ENCODE measurements around the gene FLOT2.
"Not testable (repeated sequence)": the region's sequence is repeated elsewhere in the genome, so short reads cannot be mapped to it uniquely, and the experiment has no call there.

FLOT2 gene

GRCh38 chr17:28855336-28855679 lies 42.2 kb downstream of the FLOT2 start:
- DNase-seq (ENCODE audit: insufficient read length, low spot score) (no peak), FAIRE-seq (no peak)
- no peak for TF ChIP-seq POU2F2 (IDR thresholded peaks at IDR 0.05; ENCODE audit: low read depth, low read length)
- TF ChIP-seq TAF1 (IDR thresholded peaks at IDR 0.05; ENCODE audit: low read depth, low read length): no peak
- no peak for TF ChIP-seq SPI1 (IDR thresholded peaks at IDR 0.05; ENCODE audit: low read depth, low read length)
- no peak for TF ChIP-seq POLR2A (IDR thresholded peaks at IDR 0.05; ENCODE audit: low read depth, low read length)
- no peak for TF ChIP-seq POLR2AphosphoS5 (IDR thresholded peaks at IDR 0.05; ENCODE audit: low read depth, low read length)
- no peak for TF ChIP-seq PAX5 (IDR thresholded peaks at IDR 0.05; ENCODE audit: insufficient read depth, low read length, severe bottlenecking)

DNA sequence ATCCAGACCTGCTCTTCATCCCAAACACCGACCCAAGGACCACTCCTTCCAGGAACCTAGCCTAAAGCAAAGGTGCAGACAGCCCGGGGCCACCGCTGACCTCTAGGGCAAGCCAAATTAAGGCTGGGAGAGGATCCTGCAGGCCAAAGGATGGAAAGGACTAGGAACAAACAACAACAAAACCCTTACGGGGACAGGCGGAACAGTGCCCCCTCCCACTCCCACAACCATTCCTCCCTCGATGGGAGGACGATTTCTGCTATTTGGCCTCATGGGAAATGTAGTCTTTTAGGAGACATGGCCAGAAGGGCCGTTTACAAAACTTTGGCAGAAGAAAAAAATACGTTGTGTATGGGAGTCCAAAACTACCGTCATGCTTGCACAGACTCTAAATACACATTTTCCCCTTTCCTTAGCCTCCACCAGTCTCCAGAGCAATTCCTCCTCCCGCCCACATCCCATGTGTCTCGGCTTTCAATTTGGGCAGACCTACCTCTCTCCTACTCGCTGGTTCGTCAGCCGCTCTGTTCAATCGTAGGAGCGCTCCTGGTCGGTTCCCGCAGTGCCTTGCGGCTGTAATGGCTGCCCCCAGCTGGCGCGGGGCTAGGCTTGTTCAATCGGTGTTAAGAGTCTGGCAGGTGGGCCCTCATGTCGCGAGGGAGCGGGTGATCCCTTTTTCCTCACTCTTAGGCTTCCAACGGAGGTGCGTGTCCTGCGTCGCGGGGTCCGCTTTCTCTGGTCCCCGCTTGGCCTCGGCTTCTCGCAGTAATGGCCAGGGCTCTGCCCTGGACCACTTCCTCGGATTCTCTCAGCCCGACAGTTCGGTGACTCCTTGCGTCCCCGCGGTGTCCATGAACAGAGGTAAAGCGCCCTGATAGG lies 42.8 kb downstream of the FLOT2 start, which contains the start of gene ERAL1:
ERAL1 (plus strand) TSS at position 560 of the 879 bp plus-strand sequence; CDS start at position 579, 19 bp downstream.
- DNase-seq (ENCODE audit: insufficient read length, low spot score) (peak; percentile 81), FAIRE-seq (peak; percentile 94)
- no peak for TF ChIP-seq PAX5 (IDR thresholded peaks at IDR 0.05; ENCODE audit: insufficient read depth, low read length, severe bottlenecking)
- peak; percentile 61; the same call in 1 of the 2 replicates for TF ChIP-seq POU2F2 (IDR thresholded peaks at IDR 0.05; ENCODE audit: low read depth, low read length)
- peak; percentile 89 for TF ChIP-seq POLR2AphosphoS5 (IDR thresholded peaks at IDR 0.05; ENCODE audit: low read depth, low read length)
- peak; percentile 87 for TF ChIP-seq POLR2A (IDR thresholded peaks at IDR 0.05; ENCODE audit: low read depth, low read length)
- peak; percentile 94 for TF ChIP-seq TAF1 (IDR thresholded peaks at IDR 0.05; ENCODE audit: low read depth, low read length)
- no peak for TF ChIP-seq SPI1 (IDR thresholded peaks at IDR 0.05; ENCODE audit: low read depth, low read length)

- FAIRE-seq (no peak), DNase-seq (ENCODE audit: insufficient read length, low spot score) (no peak)
- TF ChIP-seq PAX5 (IDR thresholded peaks at IDR 0.05; ENCODE audit: insufficient read depth, low read length, severe bottlenecking) (no peak), POLR2AphosphoS5 (IDR thresholded peaks at IDR 0.05; ENCODE audit: low read depth, low read length) (no peak), POLR2A (IDR thresholded peaks at IDR 0.05; ENCODE audit: low read depth, low read length) (no peak), SPI1 (IDR thresholded peaks at IDR 0.05; ENCODE audit: low read depth, low read length) (no peak), TAF1 (IDR thresholded peaks at IDR 0.05; ENCODE audit: low read depth, low read length) (no peak), POU2F2 (IDR thresholded peaks at IDR 0.05; ENCODE audit: low read depth, low read length) (no peak)
Observed at GRCh38 chr17:28853295-28853694, 44.2 kb downstream of the FLOT2 start.

DNA sequence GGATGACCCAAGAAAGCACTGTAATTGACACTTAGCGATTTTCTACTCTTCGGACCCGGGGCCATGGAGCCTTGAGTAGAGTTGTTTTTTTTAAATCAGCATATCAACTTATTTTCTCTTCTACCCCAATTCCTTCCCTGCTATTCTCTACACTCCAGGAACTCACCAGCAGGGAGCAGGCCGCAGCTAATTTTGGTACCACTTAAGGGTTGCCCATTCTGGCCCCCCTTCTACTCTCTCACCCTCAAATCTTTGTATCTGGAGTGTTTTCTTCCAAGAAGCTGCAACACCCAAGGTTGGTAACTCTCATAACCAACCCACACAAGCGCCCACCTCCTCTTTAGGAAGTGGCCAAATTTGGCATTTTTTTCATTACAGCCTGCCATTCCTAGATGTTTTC lies 48.3 kb downstream of the FLOT2 start:
- FAIRE-seq (no peak), DNase-seq (ENCODE audit: insufficient read length, low spot score) (no peak)
- no peak for TF ChIP-seq SPI1 (IDR thresholded peaks at IDR 0.05; ENCODE audit: low read depth, low read length)
- no peak for TF ChIP-seq POU2F2 (IDR thresholded peaks at IDR 0.05; ENCODE audit: low read depth, low read length)
- no peak for TF ChIP-seq POLR2AphosphoS5 (IDR thresholded peaks at IDR 0.05; ENCODE audit: low read depth, low read length)
- no peak for TF ChIP-seq TAF1 (IDR thresholded peaks at IDR 0.05; ENCODE audit: low read depth, low read length)
- no peak for TF ChIP-seq POLR2A (IDR thresholded peaks at IDR 0.05; ENCODE audit: low read depth, low read length)
- no peak for TF ChIP-seq PAX5 (IDR thresholded peaks at IDR 0.05; ENCODE audit: insufficient read depth, low read length, severe bottlenecking)

DNA sequence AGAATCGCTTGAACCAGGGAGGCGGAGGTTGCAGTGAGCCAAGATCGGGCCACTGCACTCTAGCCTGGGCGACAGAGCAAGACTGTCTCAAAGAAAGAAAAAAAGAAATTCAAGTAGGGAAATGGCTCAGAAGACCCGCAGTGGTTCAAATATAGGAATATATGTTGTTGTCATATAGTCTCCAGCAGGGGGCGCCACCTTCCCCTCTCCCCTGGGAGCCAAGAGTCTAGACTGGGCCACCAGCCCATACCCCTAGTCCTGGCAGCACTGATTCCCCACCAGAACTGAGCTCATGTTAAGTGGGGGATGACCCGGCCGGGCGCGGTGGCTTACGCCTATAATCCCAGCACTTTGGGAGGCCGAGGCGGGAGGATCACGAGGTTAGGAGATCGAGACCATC lies 48.9 kb downstream of the FLOT2 start:
- peak; percentile 51 for DNase-seq (ENCODE audit: insufficient read length, low spot score)
- not testable (repeated sequence) for FAIRE-seq

DNA sequence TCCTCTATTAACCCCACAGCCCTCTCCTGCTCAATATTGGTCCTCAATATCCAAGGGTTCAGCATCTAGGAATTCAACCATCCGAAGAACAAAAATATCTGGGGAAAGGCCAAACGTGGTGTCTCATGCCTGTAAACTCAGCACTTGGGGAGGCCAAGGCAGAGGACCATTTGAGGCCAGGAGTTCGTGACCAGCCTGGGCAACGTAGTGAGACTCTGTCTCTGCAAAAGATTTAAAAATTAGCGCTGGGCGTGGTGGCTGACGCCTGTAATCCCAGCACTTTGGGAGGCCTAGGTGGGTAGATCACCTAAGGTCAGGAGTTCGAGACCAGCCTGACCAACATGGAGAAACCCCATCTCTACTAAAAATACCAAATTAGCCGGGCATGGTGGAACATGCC lies 50.8 kb downstream of the FLOT2 start:
- not testable (repeated sequence) for DNase-seq (ENCODE audit: insufficient read length, low spot score); FAIRE-seq

GRCh38 chr17:28846231-28846630 lies 51.3 kb downstream of the FLOT2 start:
- FAIRE-seq: no peak
- DNase-seq (ENCODE audit: insufficient read length, low spot score): no peak
- TF ChIP-seq SPI1 (IDR thresholded peaks at IDR 0.05; ENCODE audit: low read depth, low read length): no peak
- TF ChIP-seq POU2F2 (IDR thresholded peaks at IDR 0.05; ENCODE audit: low read depth, low read length): no peak
- TF ChIP-seq POLR2A (IDR thresholded peaks at IDR 0.05; ENCODE audit: low read depth, low read length): no peak
- TF ChIP-seq TAF1 (IDR thresholded peaks at IDR 0.05; ENCODE audit: low read depth, low read length): no peak
- TF ChIP-seq PAX5 (IDR thresholded peaks at IDR 0.05; ENCODE audit: insufficient read depth, low read length, severe bottlenecking): no peak
- TF ChIP-seq POLR2AphosphoS5 (IDR thresholded peaks at IDR 0.05; ENCODE audit: low read depth, low read length): no peak

GRCh38 chr17:28843816-28844148 lies 53.8 kb downstream of the FLOT2 start:
- FAIRE-seq (no peak), DNase-seq (ENCODE audit: insufficient read length, low spot score) (no peak)
- no peak for TF ChIP-seq POLR2AphosphoS5 (IDR thresholded peaks at IDR 0.05; ENCODE audit: low read depth, low read length)
- TF ChIP-seq TAF1 (IDR thresholded peaks at IDR 0.05; ENCODE audit: low read depth, low read length): no peak
- TF ChIP-seq SPI1 (IDR thresholded peaks at IDR 0.05; ENCODE audit: low read depth, low read length): no peak
- TF ChIP-seq POLR2A (IDR thresholded peaks at IDR 0.05; ENCODE audit: low read depth, low read length): no peak
- TF ChIP-seq POU2F2 (IDR thresholded peaks at IDR 0.05; ENCODE audit: low read depth, low read length): no peak
- no peak for TF ChIP-seq PAX5 (IDR thresholded peaks at IDR 0.05; ENCODE audit: insufficient read depth, low read length, severe bottlenecking)

DNA sequence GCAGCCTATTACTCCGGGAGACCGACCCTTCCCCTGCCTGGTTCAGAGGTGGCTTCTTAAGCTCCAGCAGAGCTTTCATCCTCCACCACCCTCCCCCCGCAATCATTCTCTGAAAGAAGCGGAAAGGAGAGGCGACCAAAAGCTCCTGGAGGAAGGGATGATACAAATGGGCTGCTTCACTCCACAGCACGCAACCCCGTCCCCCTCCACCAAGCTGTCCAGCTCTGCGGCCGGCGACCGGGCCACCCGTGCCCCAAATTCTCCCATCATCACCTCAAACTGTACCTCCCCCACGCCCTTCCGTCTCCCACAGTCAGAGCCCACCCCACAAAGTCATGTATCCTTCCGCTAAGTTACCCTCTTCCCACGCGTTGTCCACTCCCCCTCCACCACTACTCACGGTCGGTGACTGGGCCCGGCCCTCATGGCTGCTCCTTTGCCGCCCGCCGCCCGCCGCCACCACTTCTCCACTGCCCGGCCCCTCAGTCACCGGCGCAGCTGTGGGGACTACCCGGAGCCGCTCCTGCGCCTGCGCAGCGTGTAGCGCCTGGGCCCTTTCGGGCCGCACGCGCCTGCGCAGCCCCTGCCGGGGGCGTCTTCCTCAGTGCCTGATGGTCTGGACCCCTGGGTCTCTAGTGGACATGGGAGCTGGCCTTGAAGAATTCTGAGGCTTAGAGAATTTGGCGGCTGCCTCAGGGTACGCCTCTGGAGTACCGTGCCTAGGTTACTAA lies 55.1 kb downstream of the FLOT2 start, which contains the start of gene FAM222B:
FAM222B (minus strand) TSS at position 509 of the 731 bp plus-strand sequence. CDS start 76,123 bp downstream, outside the sequence.
- FAIRE-seq (peak; percentile 92), DNase-seq (ENCODE audit: insufficient read length, low spot score) (peak; percentile 99)
- TF ChIP-seq POLR2AphosphoS5 (IDR thresholded peaks at IDR 0.05; ENCODE audit: low read depth, low read length) (no peak; the same call in 1 of the 2 replicates), SPI1 (IDR thresholded peaks at IDR 0.05; ENCODE audit: low read depth, low read length) (no peak), TAF1 (IDR thresholded peaks at IDR 0.05; ENCODE audit: low read depth, low read length) (0 out of 2 replicates have a peak, but pooled peaks have one; percentile 20), PAX5 (IDR thresholded peaks at IDR 0.05; ENCODE audit: insufficient read depth, low read length, severe bottlenecking) (no peak), POU2F2 (IDR thresholded peaks at IDR 0.05; ENCODE audit: low read depth, low read length) (peak; percentile 57; the same call in 1 of the 2 replicates), POLR2A (IDR thresholded peaks at IDR 0.05; ENCODE audit: low read depth, low read length) (peak; percentile 36; the same call in 1 of the 2 replicates)

All from GM12891 (cell line).